H1 (cell line): ENCODE results near the gene FBXO41. TPM values are rescaled to one million over a fixed set of nuclear protein-coding genes. Genes with fewer than 3 reads are reported as not detected.

Source experiments
- CTCF ChIA-PET: fragments of 300-600 bp; sonication (Branson Sonifier 250); formaldehyde crosslinking; loops from one replicate; lab custom pipeline; 2021; ENCODE audit not compliant: partially characterized antibody; lab: Charles Lee
- POLR2A ChIA-PET: fragments of 300-600 bp; sonication (Branson Sonifier 250); formaldehyde crosslinking; loops from one replicate; lab custom pipeline; 2021; ENCODE audit warnings: inconsistent platforms; ENCODE audit not compliant: partially characterized antibody; lab: Charles Lee
- DNase-seq, 2 experiments: peaks; one replicate each; pipeline versions ENCODE4 v3.0.0 to v3.0.0-alpha.2; 2010 to 2022; ENCODE audit warnings: low spot score in 2 of 2, low read depth in 1 of 2, mixed read lengths in 1 of 2
- FAIRE-seq: peaks from 2 replicates; lab custom pipeline; 2011; peaks lifted over from hg19 to GRCh38; lab: Jason Lieb, UNC
- H2AFZ ChIP-seq: 2 replicates; pipeline ENCODE4 v1.8.1; 2012; ENCODE audit warnings: low read length, inconsistent platforms
- H2AK5ac ChIP-seq: 2 replicates; pipeline ENCODE4 v1.6.1; 2013; ENCODE audit warnings: low read depth, low read length
- H2BK120ac ChIP-seq: replicated peaks from 2 replicates; pipeline ENCODE3; 2013; ENCODE audit warnings: low read depth, low read length, inconsistent platforms
- H2BK12ac ChIP-seq: 2 replicates; pipeline ENCODE4 v1.6.1; 2013; ENCODE audit warnings: low read depth, low read length
- H2BK15ac ChIP-seq: 2 replicates; pipeline ENCODE4 v1.6.1; 2013; ENCODE audit warnings: low read length
- H2BK20ac ChIP-seq: 2 replicates; pipeline ENCODE4 v1.6.1; 2013; ENCODE audit warnings: low read length
- H2BK5ac ChIP-seq: 2 replicates; pipeline ENCODE4 v1.6.1; 2013; ENCODE audit warnings: low read depth, low read length
- H3K14ac ChIP-seq: 2 replicates; pipeline ENCODE4 v1.6.1; 2013; ENCODE audit warnings: inconsistent platforms; ENCODE audit not compliant: insufficient read length
- H3K18ac ChIP-seq: 2 replicates; pipeline ENCODE4 v1.6.1; 2013; ENCODE audit warnings: low read length; ENCODE audit errors: extremely low read depth
- H3K23ac ChIP-seq: 2 replicates; pipeline ENCODE4 v1.6.1; 2013; ENCODE audit warnings: inconsistent platforms; ENCODE audit not compliant: insufficient read length
- H3K23me2 ChIP-seq: 2 replicates; pipeline ENCODE4 v1.6.1; 2013; ENCODE audit warnings: low read depth, low read length
- H3K27ac ChIP-seq: 2 replicates; pipeline ENCODE4 v1.6.1; 2011; ENCODE audit warnings: low read depth, low read length, inconsistent platforms
- H3K27me3 ChIP-seq, 4 experiments: replicated peaks in 1 of 4; 1 replicate in 1 of 4; 2 replicates in 3 of 4; pipeline versions ENCODE4 v1.6.1 to v1.8.1; 2011 to 2013; ENCODE audit warnings: low read length in 3 of 4, mild to moderate bottlenecking in 3 of 4, inconsistent platforms in 2 of 4, mixed read lengths in 2 of 4, moderate library complexity in 1 of 4; ENCODE audit not compliant: control insufficient read depth in 3 of 4, insufficient read depth in 3 of 4; ENCODE audit errors: extremely low read depth in 1 of 4
- H3K36me3 ChIP-seq, 4 experiments: 2 replicates each; pipeline versions ENCODE4 v1.6.1 to v1.8.1; 2011 to 2013; ENCODE audit warnings: mild to moderate bottlenecking in 4 of 4, low read length in 3 of 4, moderate library complexity in 2 of 4, control low read depth in 1 of 4, inconsistent platforms in 1 of 4; ENCODE audit not compliant: insufficient read depth in 4 of 4, control insufficient read depth in 2 of 4
- H3K4ac ChIP-seq: replicated peaks from 2 replicates; pipeline ENCODE3; 2013; ENCODE audit warnings: low read length, low read depth, mixed read lengths, inconsistent platforms; ENCODE audit not compliant: insufficient read length
- H3K4me1 ChIP-seq, 4 experiments: replicated peaks in 1 of 4; 1 replicate in 1 of 4; 2 replicates in 3 of 4; pipeline versions ENCODE4 v1.6.1 to v1.8.1; 2011 to 2013; ENCODE audit warnings: low read length in 3 of 4, inconsistent platforms in 2 of 4, mixed read lengths in 1 of 4; ENCODE audit not compliant: insufficient read depth in 4 of 4, control insufficient read depth in 3 of 4
- H3K4me2 ChIP-seq, 2 experiments: 2 replicates each; pipeline versions ENCODE4 v1.6.1 to v1.8.1; 2011 to 2013; ENCODE audit warnings: low read depth in 2 of 2, low read length in 2 of 2, control low read depth in 1 of 2, inconsistent platforms in 1 of 2, mild to moderate bottlenecking in 1 of 2; ENCODE audit not compliant: insufficient read depth in 1 of 2
- H3K4me3 ChIP-seq, 4 experiments: fragments of 200-600, 300-600 bp in 1 of 4; sonication (generic), shearing (Covaris generic), sonication (Bioruptor Twin) in 1 of 4; 2 replicates each; pipeline versions ENCODE4 v1.5.1 to v1.8.1; 2011 to 2016; ENCODE audit warnings: low read length in 4 of 4, low read depth in 3 of 4, control low read depth in 2 of 4, inconsistent platforms in 2 of 4, mild to moderate bottlenecking in 2 of 4, mixed read lengths in 1 of 4, moderate library complexity in 1 of 4; ENCODE audit not compliant: insufficient read depth in 2 of 4; ENCODE audit errors: extremely low read depth in 1 of 4
- H3K56ac ChIP-seq: replicated peaks from 2 replicates; pipeline ENCODE3; 2013; ENCODE audit warnings: low read depth, mild to moderate bottlenecking, mixed read lengths, low read length, inconsistent platforms; ENCODE audit not compliant: insufficient read length
- H3K79me1 ChIP-seq: 2 replicates; pipeline ENCODE4 v1.6.1; 2013; ENCODE audit warnings: low read depth, low read length, control low read depth
- H3K79me2 ChIP-seq, 2 experiments: 2 replicates each; pipeline versions ENCODE4 v1.6.1 to v1.8.1; 2012 to 2013; ENCODE audit warnings: low read length in 2 of 2, mild to moderate bottlenecking in 2 of 2, inconsistent platforms in 1 of 2; ENCODE audit not compliant: insufficient read depth in 2 of 2, control insufficient read depth in 1 of 2
- H3K9ac ChIP-seq, 4 experiments: replicated peaks in 1 of 4; 1 replicate in 1 of 4; 2 replicates in 3 of 4; pipeline versions ENCODE4 v1.6.1 to v1.8.1; 2011 to 2013; ENCODE audit warnings: low read depth in 3 of 4, low read length in 3 of 4, control low read depth in 2 of 4, mild to moderate bottlenecking in 2 of 4, moderate library complexity in 2 of 4, inconsistent platforms in 1 of 4; ENCODE audit errors: extremely low read depth in 1 of 4
- H3K9me3 ChIP-seq, 2 experiments: 2 replicates each; pipeline versions ENCODE4 v1.6.1 to v1.8.1; 2012 to 2013; ENCODE audit warnings: mild to moderate bottlenecking in 2 of 2, moderate library complexity in 2 of 2, control low read depth in 1 of 2, inconsistent platforms in 1 of 2, low read depth in 1 of 2, low read length in 1 of 2, mixed read lengths in 1 of 2; ENCODE audit not compliant: insufficient read depth in 2 of 2
- H4K20me1 ChIP-seq, 2 experiments: replicated peaks in 1 of 2; 2 replicates each; pipeline versions ENCODE3 to v1.8.1; 2011 to 2013; ENCODE audit warnings: inconsistent platforms in 2 of 2, low read length in 2 of 2, mild to moderate bottlenecking in 1 of 2; ENCODE audit not compliant: insufficient read depth in 2 of 2, control insufficient read depth in 1 of 2
- H4K5ac ChIP-seq: 2 replicates; pipeline ENCODE4 v1.6.1; 2013; ENCODE audit warnings: low read length, low read depth, mixed read lengths, inconsistent platforms; ENCODE audit not compliant: insufficient read length
- H4K8ac ChIP-seq: 2 replicates; pipeline ENCODE4 v1.8.0; 2013; ENCODE audit warnings: mild to moderate bottlenecking, moderate library complexity, low read length, inconsistent platforms; ENCODE audit not compliant: insufficient read depth; ENCODE audit errors: extremely low read depth
- H4K91ac ChIP-seq: replicated peaks from 2 replicates; pipeline ENCODE3; 2013; ENCODE audit warnings: low read length, mixed read lengths, inconsistent platforms; ENCODE audit not compliant: insufficient read length
- ASH2L ChIP-seq: fragments of 200-600, 300-600 bp; sonication (generic); IDR thresholded peaks from one replicate; pipeline ENCODE4 v1.7.1; 2017; ENCODE audit warnings: low read length
- CBX8 ChIP-seq: fragments of 300-800, 300-1000 bp; sonication (generic); IDR thresholded peaks from 2 replicates; pipeline ENCODE4 v1.7.1; 2016; ENCODE audit warnings: low read depth, low read length, borderline replicate concordance
- CHD2 ChIP-seq: IDR thresholded peaks from 2 replicates; pipeline ENCODE4 v1.6.1; 2012; ENCODE audit warnings: low read length, improper control_type of control experiment
- CREB1 ChIP-seq: IDR thresholded peaks from 2 replicates; pipeline ENCODE4 v1.6.1; 2012; ENCODE audit warnings: inconsistent platforms
- GTF2F1 ChIP-seq: IDR thresholded peaks from 2 replicates; pipeline ENCODE4 v1.6.1; 2012; ENCODE audit warnings: low read depth, low read length, improper control_type of control experiment, borderline replicate concordance
- HDAC2 ChIP-seq, 2 experiments: fragments of 300-600 bp in 1 of 2; sonication (generic) in 1 of 2; IDR thresholded peaks; 2 replicates each; pipeline ENCODE4 v1.6.1; 2011 to 2012; ENCODE audit warnings: low read depth in 2 of 2, low read length in 2 of 2, mild to moderate bottlenecking in 2 of 2, moderate library complexity in 2 of 2, borderline replicate concordance in 1 of 2, inconsistent platforms in 1 of 2
- MAFK ChIP-seq: IDR thresholded peaks from 2 replicates; pipeline ENCODE4 v1.6.1; 2012; ENCODE audit warnings: low read depth, mild to moderate bottlenecking, improper control_type of control experiment, low read length
- POU5F1 ChIP-seq: IDR thresholded peaks from 2 replicates; pipeline ENCODE4 v1.6.1; 2011; ENCODE audit warnings: low read depth, mild to moderate bottlenecking, low read length, moderate library complexity
- SAP30 ChIP-seq: fragments of 300-600 bp; sonication (generic); IDR thresholded peaks from 2 replicates; pipeline ENCODE4 v1.7.1; 2012; ENCODE audit warnings: low read length, moderate library complexity, mild to moderate bottlenecking, inconsistent platforms; ENCODE audit not compliant: insufficient read depth, insufficient replicate concordance
- WGBS, 2 experiments: shearing (Covaris generic) in 1 of 2; methylation state at CpG; one replicate each; pipeline versions ENCODE4 v1.1.6 to v1.1.7; 2013 to 2015; ENCODE audit warnings: low lambda C conversion rate in 2 of 2, mixed read lengths in 2 of 2, inconsistent platforms in 1 of 2, low coverage in 1 of 2, missing lambda C conversion rate in 1 of 2; ENCODE audit not compliant: insufficient replicate concordance in 2 of 2, insufficient coverage in 1 of 2, insufficient read length in 1 of 2; ENCODE audit errors: extremely low coverage in 1 of 2, missing lambda C conversion rate in 1 of 2; 5-methylcytosine and 5-hydroxymethylcytosine counted together
- polyA plus RNA-seq, 7 experiments: library from polyadenylated mRNA; depleted of rRNA in 3 of 7; stranded (reverse) in 5 of 7; unstranded in 2 of 7; fragments of >200 nt in 5 of 7; fragments of 200-250 nt in 2 of 7; gene quantifications; 1 replicate in 5 of 7; 2 replicates in 1 of 7; 4 replicates in 1 of 7; pipeline versions ENCODE4 v1.2.1 to v1.2.3, GENCODE V29; 2011 to 2013; ENCODE audit warnings: missing spikeins in 2 of 7, mixed read lengths in 2 of 7
- total RNA-seq: library from RNA; stranded (reverse); fragmentation: NEBNext Ultra II Directional; extraction: Animal tissue kit (Norgen Biotek cat#: 25700); gene quantifications from 2 replicates; pipeline ENCODE4 v1.2.1, GENCODE V29; 2021

Gene FBXO41
- total and polyA plus RNA-seq, 2 of the 8 experiments (the other 6 are each of a cell fraction or from before 2014, with no cell fraction given) = 11.2 to 14.3 TPM

DNA sequence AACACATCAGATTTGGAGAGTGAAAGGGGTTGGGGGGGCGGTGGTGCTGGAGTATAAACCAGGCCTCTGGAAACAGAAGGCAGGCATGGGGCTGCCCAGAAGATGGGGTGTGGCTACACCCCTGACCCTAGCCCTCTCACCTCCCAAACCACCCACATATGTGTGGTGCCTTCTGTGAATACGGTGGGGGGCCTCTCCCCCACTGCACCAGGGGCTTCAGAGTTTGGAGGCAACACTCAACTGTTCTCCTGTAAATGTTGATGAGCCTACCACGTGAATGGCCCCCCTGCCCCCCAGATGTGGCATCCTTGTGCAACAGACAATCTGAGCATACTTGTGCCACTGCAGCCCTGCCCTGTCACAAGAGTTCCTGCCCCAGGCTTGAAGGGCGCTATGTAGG lies 19.5 kb downstream of the FBXO41 start:
- H2AFZ ChIP-seq = no peak overlapping the region
- H2BK12ac ChIP-seq = no peak overlapping the region
- no peak overlapping the region for H3K4me3 ChIP-seq
- peaks cover 0 to 14% (median 9%) of the 10 kb centered on the region in 4 experiments; a peak in 5 of 7 replicates for H3K4me1 ChIP-seq
- peaks cover 0 to 11% (median 4%) of the 10 kb centered on the region in 4 experiments; a peak in 4 of 8 replicates for H3K36me3 ChIP-seq
- FAIRE-seq = no peak
- H3K27ac ChIP-seq = no peak overlapping the region
- peaks cover 7 to 28% of the 10 kb centered on the region in 2 experiments for H4K20me1 ChIP-seq
- no peak overlapping the region for H3K9ac ChIP-seq
- no peak overlapping the region for H4K91ac ChIP-seq
- no peak overlapping the region for H4K8ac ChIP-seq
- H3K14ac ChIP-seq = no peak overlapping the region
- no peak for TF ChIP-seq CREB1
- no peak for TF ChIP-seq SAP30
- no peak for TF ChIP-seq POU5F1
- TF ChIP-seq HDAC2 (IDR thresholded peaks at IDR 0.05; ENCODE audit: borderline replicate concordance in 1 of 2, low read depth in 2 of 2, low read length in 2 of 2) = no peak
- TF ChIP-seq CHD2 = no peak
- TF ChIP-seq ASH2L = no peak
- no peak for TF ChIP-seq MAFK
- no peak for TF ChIP-seq GTF2F1
- no peak for TF ChIP-seq CBX8
- TF ChIP-seq, all 59 proteins: peak for 0
- H3K23ac ChIP-seq = no peak overlapping the region
- H3K23me2 ChIP-seq = peaks cover 10% of the 10 kb centered on the region; the same call in 1 of the 2 replicates
- H2BK15ac ChIP-seq = no peak overlapping the region
- H3K4ac ChIP-seq = no peak overlapping the region
- WGBS, 2 experiments = 81% methylated on average over 4 of the region's 4 CpGs; no CpG with 5 or more reads in 1 of the 2 experiments
- no peak overlapping the region for H2BK5ac ChIP-seq
- no peak for DNase-seq
- POLR2A ChIA-PET = interaction anchor here (1.6 to 4.6 kb wide), 2 partner anchors 7 to 31 kb away, joined by 4 to 22 read pairs; partner anchors contain the start of gene CCT7
- H3K27me3 ChIP-seq = peaks cover 0 to 15% (median 11%) of the 10 kb centered on the region in 4 experiments; a peak in 6 of 7 replicates
- no peak overlapping the region for H3K4me2 ChIP-seq
- H4K5ac ChIP-seq = no peak overlapping the region
- H3K79me2 ChIP-seq = no peaks in the 10 kb centered on the region; a peak in 1 of 4 replicates
- H2BK120ac ChIP-seq = no peak overlapping the region
- H2AK5ac ChIP-seq = no peak overlapping the region
- no peak overlapping the region for H2BK20ac ChIP-seq
- peaks cover 7% of the 10 kb centered on the region; the same call in 1 of the 2 replicates for H3K79me1 ChIP-seq
- no peak overlapping the region for H3K56ac ChIP-seq
- H3K18ac ChIP-seq = no peak overlapping the region
- CTCF ChIA-PET = interaction anchor here (0.5 to 3.9 kb wide), 2 partner anchors 25 to 109 kb away, joined by 3 to 24 read pairs; no protein-coding TSS in a partner anchor
- H3K9me3 ChIP-seq = no peaks in the 10 kb centered on the region
